Daoy (cell line): ENCODE results near the gene DNAAF5. TPM values are rescaled to one million over a fixed set of nuclear protein-coding genes. Genes with fewer than 3 reads are reported as not detected.
"Not testable (repeated sequence)": the region's sequence is repeated elsewhere in the genome, so short reads cannot be mapped to it uniquely, and the experiment has no call there.

Experiments used
- DNase-seq: peaks from one replicate; pipeline ENCODE4 v3.0.0-alpha.2; 2015; ENCODE audit warnings: low read depth
- total RNA-seq: library from RNA; depleted of rRNA; stranded (reverse); fragments of >200 nt; shearing (Covaris generic); gene quantifications from 2 replicates; pipeline ENCODE4 v1.2.3, GENCODE V29; 2014

DNAAF5 gene
- total RNA-seq, 1 experiment from 2014 or later, result 46.3 TPM

- no peak for DNase-seq
Measured at GRCh38 chr7:747186-747585, 20.7 kb downstream of the DNAAF5 start.

- no peak for DNase-seq
Measured at GRCh38 chr7:748446-748845, 21.9 kb downstream of the DNAAF5 start.

- no peak for DNase-seq
Measured at GRCh38 chr7:749140-749551, 22.6 kb downstream of the DNAAF5 start.

DNA sequence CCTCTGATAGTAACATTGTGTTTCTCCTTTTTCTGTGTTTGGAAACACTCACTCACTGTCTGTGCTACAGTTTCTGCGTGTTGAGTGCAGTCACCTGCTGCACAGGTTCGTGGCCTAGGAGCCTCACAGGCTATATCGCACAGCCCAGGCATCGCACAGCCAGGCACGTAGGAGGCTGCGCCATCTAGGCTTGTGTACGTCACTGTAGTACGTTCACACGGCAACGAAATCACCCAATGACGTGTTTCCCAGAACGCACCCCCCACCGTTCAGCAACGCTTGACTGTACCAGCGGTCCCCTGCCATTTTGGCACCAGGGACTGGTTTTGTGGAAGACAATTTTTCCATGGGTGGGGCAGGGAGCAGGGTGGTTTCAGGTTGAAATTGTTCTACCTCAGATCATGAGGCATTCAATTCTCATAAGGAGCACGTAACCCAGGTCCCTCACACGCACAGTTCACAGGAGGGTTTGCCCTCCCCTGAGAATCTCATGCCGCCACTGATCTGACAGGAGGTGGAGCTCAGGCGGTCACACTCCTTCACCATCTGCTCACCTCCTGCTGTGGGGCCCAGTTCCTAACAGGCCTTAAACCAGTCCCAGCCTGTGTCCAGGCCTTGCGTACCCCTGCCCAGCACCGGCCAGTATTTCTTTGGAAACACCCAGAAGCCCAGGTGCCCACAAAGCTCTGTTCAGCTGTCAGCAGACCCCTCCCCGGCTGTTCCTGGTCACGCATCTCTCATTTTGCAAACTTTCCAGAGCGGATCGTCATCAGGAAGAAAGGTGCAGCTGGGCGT is 23.8 kb downstream of the DNAAF5 start:
- DNase-seq, result no peak

GRCh38 chr7:751826-752225 is 25.3 kb downstream of the DNAAF5 start:
- no peak for DNase-seq

- not testable (repeated sequence) for DNase-seq
Measured at GRCh38 chr7:752256-752655, 25.8 kb downstream of the DNAAF5 start.

DNA sequence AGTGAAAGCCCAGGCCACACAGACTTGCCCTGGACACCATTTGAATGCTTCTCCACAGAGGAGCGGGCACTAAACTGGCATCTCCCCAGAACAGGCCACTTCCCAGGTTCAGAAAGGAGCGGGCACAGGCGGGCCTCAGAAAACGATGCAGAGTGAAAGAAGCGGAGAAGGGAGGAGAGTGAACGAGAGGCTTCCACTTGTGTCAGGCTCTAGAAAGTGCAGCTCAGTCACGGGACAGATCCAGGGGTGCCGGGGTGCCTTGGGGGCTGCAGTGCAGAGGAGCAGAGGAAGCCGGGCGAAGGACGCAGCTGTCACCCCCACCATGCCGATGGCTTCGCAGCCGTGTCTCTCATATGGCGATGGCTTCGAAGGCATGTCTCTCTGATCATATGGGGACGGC is 26.7 kb downstream of the DNAAF5 start:
- no peak for DNase-seq

DNA sequence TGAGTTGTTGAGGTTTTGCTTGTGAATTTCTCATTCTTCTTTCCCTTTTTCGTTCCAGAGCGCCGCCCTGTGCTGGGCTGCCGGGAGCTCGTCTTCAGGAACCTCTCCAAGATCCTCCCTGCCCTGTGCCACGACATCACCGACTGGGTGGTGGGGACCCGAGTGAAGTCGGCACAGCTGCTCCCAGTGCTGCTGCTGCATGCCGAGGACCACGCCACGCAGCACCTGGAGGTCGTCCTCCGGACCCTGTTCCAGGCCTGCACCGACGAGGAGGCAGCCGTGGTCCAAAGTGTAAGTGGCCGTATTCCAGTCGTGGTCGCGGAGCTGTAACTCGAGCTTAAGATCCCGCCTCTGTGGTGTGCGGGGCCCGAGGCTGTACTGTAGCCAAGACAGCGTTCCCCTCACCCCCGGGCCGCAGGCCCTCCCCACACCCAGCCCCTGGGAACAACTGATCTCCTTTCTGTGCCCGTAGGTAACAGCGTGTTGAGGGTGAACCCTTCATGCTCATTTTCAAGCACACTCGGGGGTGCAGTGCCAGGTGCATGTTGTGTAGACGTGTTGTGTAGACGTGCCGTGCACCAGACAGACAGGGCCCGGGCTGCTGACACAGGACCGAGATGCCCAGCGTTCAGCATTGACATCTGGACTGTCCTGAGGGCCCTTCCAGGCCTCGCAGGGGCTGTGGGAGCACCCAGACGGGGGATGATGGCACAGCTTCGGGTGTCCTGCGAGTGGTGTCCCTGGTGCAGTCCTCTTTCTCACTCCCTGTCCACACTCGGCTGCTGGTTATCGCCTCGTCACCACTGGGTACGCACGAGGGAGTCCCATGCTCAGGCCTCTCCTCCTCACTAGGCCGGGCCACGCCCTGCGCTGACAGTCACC is 28.3 kb downstream of the DNAAF5 start:
- no peak for DNase-seq

DNA sequence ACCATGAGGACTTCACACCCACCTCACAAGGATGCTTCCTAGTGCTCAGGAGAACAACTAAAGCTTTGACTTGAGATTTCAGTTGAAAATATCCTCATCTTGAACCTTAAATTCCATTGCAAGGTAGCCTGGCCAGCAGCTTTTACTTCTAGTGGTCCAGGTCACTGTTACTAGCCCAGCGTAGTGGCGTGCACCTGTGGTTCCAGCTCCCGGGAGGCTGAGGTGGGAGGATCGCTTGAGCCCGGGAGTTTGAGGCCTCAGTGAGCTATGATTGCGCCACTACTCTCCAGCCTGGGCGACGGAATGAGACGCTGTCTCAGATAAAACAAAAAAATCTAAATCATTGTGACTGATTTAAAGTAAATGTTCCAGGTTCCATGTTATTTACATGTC is 28.9 kb downstream of the DNAAF5 start:
- no peak for DNase-seq

DNA sequence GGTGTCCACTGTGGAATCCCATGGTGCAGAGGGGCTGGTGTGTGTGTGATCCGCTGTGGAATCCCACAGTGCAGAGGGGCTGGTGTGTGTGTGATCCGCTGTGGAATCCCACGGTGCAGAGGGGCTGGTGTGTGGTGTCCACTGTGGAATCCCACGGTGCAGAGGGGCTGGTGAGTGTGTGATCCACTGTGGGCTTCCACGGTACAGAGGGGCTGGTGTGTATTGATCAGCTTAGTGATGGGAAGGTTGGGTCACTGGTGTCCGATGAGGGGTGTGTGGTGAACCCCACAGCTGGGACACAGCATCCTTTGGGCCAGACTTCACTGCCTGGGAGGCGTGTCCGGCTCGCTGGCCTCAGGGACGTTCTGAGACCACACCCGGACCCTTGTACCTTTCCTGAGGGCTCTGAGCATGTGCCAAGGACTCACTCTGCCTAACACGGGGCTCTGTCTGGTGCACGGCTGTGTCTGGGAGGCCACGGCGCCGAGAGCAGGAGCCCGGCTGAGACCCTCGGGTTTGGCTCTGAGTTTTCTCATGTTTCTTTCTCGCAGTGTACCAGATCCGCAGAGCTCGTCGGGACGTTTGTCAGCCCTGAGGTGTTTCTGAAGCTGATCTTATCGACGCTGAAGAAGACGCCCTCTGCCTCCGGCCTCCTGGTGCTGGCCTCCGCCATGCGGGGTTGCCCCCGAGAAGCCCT is 29.9 kb downstream of the DNAAF5 start:
- no peak for DNase-seq

DNA sequence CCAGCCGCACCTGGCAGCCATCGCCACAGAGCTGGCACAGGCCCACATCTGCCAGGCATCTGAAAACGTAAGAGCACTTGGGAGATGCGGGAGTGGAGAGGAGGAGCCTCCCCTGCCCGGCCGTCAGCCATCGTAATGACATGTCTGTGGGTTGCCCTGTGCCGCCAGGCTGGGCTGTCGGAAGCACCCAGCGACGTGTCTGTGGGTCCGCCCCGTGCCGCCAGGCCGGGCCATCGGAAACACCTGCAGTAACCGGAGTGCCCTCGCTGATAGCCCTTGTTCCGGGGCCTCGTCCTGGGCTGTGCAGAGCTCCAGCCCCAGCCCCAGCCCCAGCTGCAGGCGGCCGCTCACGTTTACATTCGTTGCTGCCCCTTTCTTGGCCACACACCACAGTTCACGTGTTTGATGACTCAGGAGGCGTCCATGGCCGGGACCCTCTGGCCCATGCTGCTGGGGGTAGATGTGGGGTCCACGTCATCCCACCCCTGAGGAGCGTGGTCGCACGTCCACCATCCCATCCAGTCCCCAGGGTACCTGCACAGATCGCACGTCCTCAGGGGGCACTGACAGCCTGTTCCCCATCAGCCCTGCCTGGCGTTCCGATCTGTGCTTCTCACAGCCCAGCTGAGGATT is 30.5 kb downstream of the DNAAF5 start:
- DNase-seq, result no peak

GRCh38 chr7:757741-758163 is 31.3 kb downstream of the DNAAF5 start:
- DNase-seq, result no peak

- no peak for DNase-seq
Measured at GRCh38 chr7:759569-759968, 33.1 kb downstream of the DNAAF5 start.

DNA sequence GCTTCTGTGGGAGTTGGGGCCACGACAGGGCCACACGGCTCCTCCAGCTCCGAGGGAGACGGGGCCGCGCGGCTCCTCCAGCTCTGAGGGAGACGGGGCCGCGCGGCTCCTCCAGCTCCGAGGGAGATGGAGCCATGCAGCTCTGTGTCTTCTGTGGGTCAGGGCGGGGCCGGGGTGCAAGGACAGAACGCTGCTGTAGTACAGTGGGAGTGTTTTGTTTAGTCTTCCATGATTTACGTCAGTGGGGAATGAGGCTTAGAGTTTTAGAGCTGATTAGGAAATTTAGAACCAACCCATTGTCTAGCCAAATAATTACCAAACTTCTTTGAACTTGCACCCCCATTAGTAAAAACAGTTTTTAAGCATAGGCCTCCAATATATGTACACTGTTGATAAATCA is 33.5 kb downstream of the DNAAF5 start:
- no peak for DNase-seq

GRCh38 chr7:761101-761500 is 34.6 kb downstream of the DNAAF5 start:
- no peak for DNase-seq

DNA sequence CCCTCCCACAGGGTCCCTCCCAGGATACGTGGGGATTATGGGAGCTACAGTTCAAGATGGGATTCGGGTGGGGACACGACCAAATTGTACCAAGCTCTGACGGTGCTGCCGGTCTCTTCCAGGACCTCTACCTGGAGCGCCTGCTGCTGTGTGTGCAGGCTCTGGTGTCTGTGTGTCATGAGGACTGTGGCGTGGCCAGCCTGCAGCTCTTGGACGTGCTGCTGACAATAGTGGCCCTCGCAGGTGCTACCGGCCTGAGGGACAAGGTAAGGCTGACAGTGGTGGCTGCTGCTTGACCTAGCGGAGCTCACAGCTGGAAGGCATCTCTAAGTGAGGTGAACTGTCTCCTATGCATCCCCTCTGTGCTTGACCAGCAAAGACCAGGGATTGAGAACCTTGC is 35.1 kb downstream of the DNAAF5 start:
- DNase-seq, result no peak

DNA sequence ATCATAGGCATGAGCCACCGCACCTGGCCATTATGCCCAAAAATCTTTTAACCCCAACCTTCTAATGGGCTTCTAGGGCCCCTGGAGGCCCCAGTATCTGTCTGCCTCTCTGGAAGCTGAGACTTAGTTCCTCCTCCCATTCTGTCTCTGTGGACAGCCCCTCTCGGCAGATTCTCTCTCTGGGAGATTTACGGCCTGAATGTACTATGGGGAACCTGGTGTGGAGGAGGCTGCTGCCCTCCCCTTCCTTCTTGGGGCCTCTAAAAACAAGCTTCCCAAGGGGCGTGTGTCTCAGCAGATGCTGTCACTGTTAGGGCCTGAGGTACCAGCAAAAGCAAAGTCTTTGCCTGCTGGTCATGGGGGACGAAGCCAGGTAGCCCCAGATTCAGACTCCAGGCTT is 36.4 kb downstream of the DNAAF5 start:
- no peak for DNase-seq

- DNase-seq, result no peak
Measured at GRCh38 chr7:763762-764161, 37.3 kb downstream of the DNAAF5 start.

- no peak for DNase-seq
Measured at GRCh38 chr7:765383-765782, 38.9 kb downstream of the DNAAF5 start.

GRCh38 chr7:767580-767940 is 41.1 kb downstream of the DNAAF5 start:
- no peak for DNase-seq

DNA sequence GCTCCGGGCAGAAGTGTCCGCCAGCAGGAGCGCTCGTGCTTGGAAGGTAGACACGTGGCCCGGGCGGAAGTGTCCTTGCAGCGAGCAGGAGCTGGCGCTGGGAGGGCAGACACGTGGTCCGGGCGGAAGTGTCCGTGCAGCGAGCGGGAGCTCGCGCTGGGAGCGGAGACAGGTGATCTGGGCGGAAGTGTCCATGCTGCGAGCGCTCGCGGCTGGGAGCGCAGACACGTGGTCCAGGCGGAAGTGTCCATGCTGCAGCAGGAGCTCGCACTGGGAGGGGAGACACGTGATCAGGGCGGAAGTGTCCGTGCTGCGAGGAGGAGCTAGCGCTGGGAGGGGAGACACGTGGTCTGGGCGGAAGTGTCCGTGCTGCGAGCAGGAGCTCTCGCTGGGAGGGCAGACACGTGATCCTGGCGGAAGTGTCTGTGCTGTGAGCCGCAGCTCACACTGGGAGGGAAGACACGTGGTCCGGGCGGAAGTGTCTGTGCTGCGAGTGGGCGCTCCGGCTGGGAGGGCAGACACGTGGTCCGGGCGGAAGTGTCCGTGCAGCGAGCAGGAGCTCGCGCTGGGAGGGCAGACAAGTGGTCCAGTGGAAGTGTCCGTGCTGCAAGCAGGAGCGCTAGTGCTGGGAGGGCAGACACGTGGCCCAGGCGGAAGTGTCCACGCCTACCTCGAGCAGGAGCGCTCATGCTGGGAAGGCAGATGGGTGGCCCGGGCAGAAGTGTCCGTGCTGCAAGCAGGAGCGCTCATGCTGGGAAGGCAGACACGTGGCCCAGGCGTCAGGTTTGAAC is 41.6 kb downstream of the DNAAF5 start:
- no peak for DNase-seq
